PC-9 (cell line): ENCODE data around the gene ATXN1. TPM values are rescaled to one million over a fixed set of nuclear protein-coding genes. Genes with fewer than 3 reads are reported as not detected.
"Not testable (repeated sequence)": the region's sequence is repeated elsewhere in the genome, so short reads cannot be mapped to it uniquely, and the experiment has no call there.

Experiments
- BruUV-seq: library from RNA; stranded (reverse); fragments of 400-500 nt; replicated peaks from 2 replicates; lab custom pipeline; 2021; lab: Mats Ljungman, UMichigan
- CTCF ChIA-PET: fragments of 300-600 bp; sonication (Branson Sonifier 250); formaldehyde crosslinking; loops from one replicate; lab custom pipeline; 2022; ENCODE audit warnings: antibody characterized with exemption; lab: Charles Lee
- POLR2A ChIA-PET: fragments of 300-600 bp; sonication (Branson Sonifier 250); formaldehyde crosslinking; loops from one replicate; lab custom pipeline; 2022; ENCODE audit warnings: antibody characterized with exemption; ENCODE audit not compliant: unreplicated experiment; lab: Charles Lee
- DNase-seq, 2 experiments: peaks; one replicate each; pipeline versions ENCODE4 v3.0.0 to v3.0.0-alpha.2; 2015 to 2022; ENCODE audit warnings: mixed read lengths in 1 of 2
- H2AFZ ChIP-seq: fragments of 200-600 bp; sonication (generic); 2 replicates; pipeline ENCODE4 v1.8.1; 2017; ENCODE audit warnings: antibody characterized with exemption
- H3F3A ChIP-seq: fragments of 200-600 bp; sonication (generic); 2 replicates; pipeline ENCODE4 v1.8.1; 2017; ENCODE audit warnings: antibody characterized with exemption, mild to moderate bottlenecking, low read depth; ENCODE audit not compliant: insufficient read depth
- H3K27ac ChIP-seq: fragments of 200-600 bp; sonication (generic); 2 replicates; pipeline ENCODE4 v1.6.1; 2016; ENCODE audit warnings: mixed run types
- H3K27me3 ChIP-seq: fragments of 200-600 bp; sonication (generic); 2 replicates; pipeline ENCODE4 v1.6.1; 2016; ENCODE audit warnings: low read depth, mixed run types; ENCODE audit not compliant: insufficient read depth
- H3K36me3 ChIP-seq: fragments of 200-600 bp; sonication (generic); 2 replicates; pipeline ENCODE4 v1.6.1; 2016; ENCODE audit warnings: low read depth, mixed run types
- H3K4me1 ChIP-seq: fragments of 200-600 bp; sonication (generic); replicated peaks from 2 replicates; pipeline ENCODE4 v1.6.1; 2016; ENCODE audit warnings: mixed run types; ENCODE audit not compliant: insufficient read depth
- H3K4me2 ChIP-seq: fragments of 200-600 bp; sonication (generic); 2 replicates; pipeline ENCODE4 v1.6.1; 2017; ENCODE audit warnings: mixed run types
- H3K4me3 ChIP-seq: fragments of 200-600 bp; sonication (generic); 2 replicates; pipeline ENCODE4 v1.6.1; 2016; ENCODE audit warnings: mixed run types
- H3K79me2 ChIP-seq: fragments of 200-600 bp; sonication (generic); 2 replicates; pipeline ENCODE4 v1.6.1; 2017; ENCODE audit warnings: low read depth, mixed run types
- H3K9me2 ChIP-seq: fragments of 200-600 bp; sonication (generic); 2 replicates; pipeline ENCODE4 v1.8.1; 2017; ENCODE audit warnings: mild to moderate bottlenecking; ENCODE audit not compliant: insufficient read depth
- H3K9me3 ChIP-seq: fragments of 200-600 bp; sonication (generic); 2 replicates; pipeline ENCODE4 v1.8.1; 2016; ENCODE audit warnings: low read depth; ENCODE audit not compliant: insufficient read depth
- H4K20me1 ChIP-seq: fragments of 200-600 bp; sonication (generic); 2 replicates; pipeline ENCODE4 v1.8.1; 2017; ENCODE audit not compliant: insufficient read depth
- EZH2 ChIP-seq: fragments of 200-600 bp; sonication (generic); IDR thresholded peaks from 2 replicates; pipeline ENCODE4 v1.8.0; 2017; ENCODE audit warnings: antibody characterized with exemption, low read depth
- intact Hi-C: fragments of 100-400 bp; cut with micrococcal nuclease; formaldehyde crosslinking; loops from one replicate; pipeline ENCODE4 v1.10.0; 2022; ENCODE audit not compliant: unreplicated experiment
- total RNA-seq: library from RNA; stranded (reverse); gene quantifications from 2 replicates; pipeline ENCODE4 v1.2.3, GENCODE V29; 2021
- TF ChIP-seq, protein P1 (sequence below): fragments of 200-600 bp; sonication (generic); conservative IDR thresholded peaks from 2 replicates; pipeline ENCODE4 v1.6.1; 2017; ENCODE audit warnings: mixed run types, antibody characterized with exemption, mild to moderate bottlenecking, moderate library complexity

ATXN1 gene
- total RNA-seq, 1 experiment from 2014 or later, result 42.7 TPM

DNA sequence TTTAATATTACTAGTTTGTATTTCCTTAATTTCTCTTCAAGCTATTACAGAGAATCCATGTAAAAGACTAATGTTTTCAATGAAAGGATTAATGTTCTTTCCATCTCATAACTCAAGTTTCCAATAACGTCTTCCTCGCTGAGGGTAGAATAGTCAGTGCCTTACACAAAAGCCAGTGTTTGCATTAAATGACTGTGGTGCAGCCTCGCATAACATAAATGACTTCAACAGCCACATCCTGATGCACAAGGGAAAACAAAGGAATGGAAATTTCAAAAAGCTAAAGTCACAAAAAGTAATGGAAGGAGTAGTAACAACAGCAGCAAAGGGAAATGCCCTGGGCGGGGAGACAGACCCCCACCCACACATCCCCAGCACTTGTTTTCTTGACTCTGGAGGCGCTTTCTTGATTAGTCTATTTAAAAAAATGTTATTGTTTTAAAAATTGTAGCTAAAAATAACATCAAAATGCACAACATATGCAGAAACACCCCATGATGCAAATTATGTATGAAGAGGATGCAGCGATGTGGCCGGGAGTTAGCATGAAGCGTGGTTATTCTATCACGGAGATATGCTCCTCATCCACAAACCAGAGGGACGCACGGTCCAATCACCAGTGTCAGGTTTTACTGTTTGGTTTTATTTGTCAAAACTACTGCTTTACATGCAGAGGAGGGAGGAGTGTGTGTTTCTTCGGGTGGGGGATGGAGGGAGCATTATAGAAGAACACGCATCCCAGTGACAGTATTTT lies 294.3 kb downstream of the ATXN1 start:
- Histone ChIP-seq H2AFZ (no peak overlapping the region), H3K79me2 (no peaks in the 10 kb centered on the region), H3K27ac (no peak overlapping the region), H3K4me2 (no peak overlapping the region), H3K9me3 (no peaks in the 10 kb centered on the region), H4K20me1 (no peaks in the 10 kb centered on the region), H3K27me3 (no peaks in the 10 kb centered on the region), H3K4me3 (no peak overlapping the region), H3K9me2 (no peaks in the 10 kb centered on the region), H3F3A (no peaks in the 10 kb centered on the region), H3K4me1 (peaks cover 17% of the 10 kb centered on the region), H3K36me3 (no peaks in the 10 kb centered on the region)
- CTCF ChIA-PET, result interaction anchor here (0.6 kb wide), 1 partner anchor 1403 kb away, joined by 4 read pairs; no protein-coding TSS in a partner anchor
- TF ChIP-seq EZH2, result no peak
- TF ChIP-seq, protein P1, sequence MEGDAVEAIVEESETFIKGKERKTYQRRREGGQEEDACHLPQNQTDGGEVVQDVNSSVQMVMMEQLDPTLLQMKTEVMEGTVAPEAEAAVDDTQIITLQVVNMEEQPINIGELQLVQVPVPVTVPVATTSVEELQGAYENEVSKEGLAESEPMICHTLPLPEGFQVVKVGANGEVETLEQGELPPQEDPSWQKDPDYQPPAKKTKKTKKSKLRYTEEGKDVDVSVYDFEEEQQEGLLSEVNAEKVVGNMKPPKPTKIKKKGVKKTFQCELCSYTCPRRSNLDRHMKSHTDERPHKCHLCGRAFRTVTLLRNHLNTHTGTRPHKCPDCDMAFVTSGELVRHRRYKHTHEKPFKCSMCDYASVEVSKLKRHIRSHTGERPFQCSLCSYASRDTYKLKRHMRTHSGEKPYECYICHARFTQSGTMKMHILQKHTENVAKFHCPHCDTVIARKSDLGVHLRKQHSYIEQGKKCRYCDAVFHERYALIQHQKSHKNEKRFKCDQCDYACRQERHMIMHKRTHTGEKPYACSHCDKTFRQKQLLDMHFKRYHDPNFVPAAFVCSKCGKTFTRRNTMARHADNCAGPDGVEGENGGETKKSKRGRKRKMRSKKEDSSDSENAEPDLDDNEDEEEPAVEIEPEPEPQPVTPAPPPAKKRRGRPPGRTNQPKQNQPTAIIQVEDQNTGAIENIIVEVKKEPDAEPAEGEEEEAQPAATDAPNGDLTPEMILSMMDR, result no peak
- POLR2A ChIA-PET, result interaction anchor here (0.6 kb wide), 1 partner anchor 214 kb away, joined by 3 read pairs; no protein-coding TSS in a partner anchor
- DNase-seq, result no peak
- no TSS peak for BruUV-seq
- intact Hi-C loops, result loop anchor here (1.0 kb wide), 1 partner anchor 244 kb away; no protein-coding TSS in a partner anchor

GRCh38 chr6:16464045-16464444 lies 297.2 kb downstream of the ATXN1 start:
- H2AFZ ChIP-seq, result no peak overlapping the region
- H3K36me3 ChIP-seq, result no peaks in the 10 kb centered on the region
- no peaks in the 10 kb centered on the region for H3K27me3 ChIP-seq
- peak overlapping the region; percentile 28 for H3K4me2 ChIP-seq
- DNase-seq, result no peak
- POLR2A ChIA-PET, result no interaction called here
- intact Hi-C loops, result no loop called here
- H3K9me2 ChIP-seq, result no peaks in the 10 kb centered on the region
- CTCF ChIA-PET, result no interaction called here
- no peak overlapping the region for H3K4me3 ChIP-seq
- peaks cover 14% of the 10 kb centered on the region for H3K4me1 ChIP-seq
- no peaks in the 10 kb centered on the region for H4K20me1 ChIP-seq
- BruUV-seq, result no TSS peak
- no peaks in the 10 kb centered on the region for H3K9me3 ChIP-seq
- no peak overlapping the region for H3K27ac ChIP-seq
- H3K79me2 ChIP-seq, result no peaks in the 10 kb centered on the region
- no peaks in the 10 kb centered on the region for H3F3A ChIP-seq
- TF ChIP-seq EZH2, result no peak
- TF ChIP-seq, protein P1, result no peak

GRCh38 chr6:16463246-16463645 lies 298.0 kb downstream of the ATXN1 start:
- H2AFZ ChIP-seq, H3K27me3 ChIP-seq, BruUV-seq, H4K20me1 ChIP-seq, intact Hi-C loops, H3K4me3 ChIP-seq, H3F3A ChIP-seq, H3K36me3 ChIP-seq, H3K79me2 ChIP-seq, POLR2A ChIA-PET, H3K27ac ChIP-seq, H3K9me3 ChIP-seq, CTCF ChIA-PET, H3K9me2 ChIP-seq: not testable (repeated sequence)
- peaks cover 14% of the 10 kb centered on the region for H3K4me1 ChIP-seq
- peak in 1 of 2 experiments; percentile 46 for DNase-seq
- H3K4me2 ChIP-seq, result peak overlapping the region; percentile 28; the same call in 1 of the 2 replicates
